H9 (cell line): ENCODE data around the gene EVX2. TPM values are rescaled to one million over a fixed set of nuclear protein-coding genes. Genes with fewer than 3 reads are reported as not detected.

Source experiments
- DNase-seq: peaks from one replicate; pipeline ENCODE4 v3.0.0-alpha.2; 2017
- H2AFZ ChIP-seq: one replicate; pipeline ENCODE4 v1.6.1; 2013; ENCODE audit warnings: mild to moderate bottlenecking, low read length, control low read depth, moderate library complexity
- H2AK5ac ChIP-seq: 2 replicates; pipeline ENCODE4 v1.6.1; 2013; ENCODE audit warnings: low read length, control low read depth, mixed read lengths; ENCODE audit not compliant: insufficient read length
- H2BK120ac ChIP-seq: one replicate; pipeline ENCODE4 v1.6.1; 2013; ENCODE audit warnings: low read depth, mild to moderate bottlenecking, low read length, control low read depth, inconsistent platforms; ENCODE audit not compliant: poor library complexity, severe bottlenecking
- H2BK12ac ChIP-seq: 2 replicates; pipeline ENCODE4 v1.6.1; 2013; ENCODE audit warnings: low read length, control low read depth, mixed read lengths, low read depth; ENCODE audit not compliant: insufficient read length
- H2BK15ac ChIP-seq: 2 replicates; pipeline ENCODE4 v1.6.1; 2013; ENCODE audit warnings: low read depth, low read length, control low read depth
- H2BK20ac ChIP-seq: one replicate; pipeline ENCODE4 v1.6.1; 2013; ENCODE audit warnings: low read depth, mild to moderate bottlenecking, low read length, control low read depth, inconsistent platforms; ENCODE audit not compliant: poor library complexity, severe bottlenecking
- H2BK5ac ChIP-seq: 2 replicates; pipeline ENCODE4 v1.6.1; 2013; ENCODE audit warnings: low read length, control low read depth, mixed read lengths; ENCODE audit not compliant: insufficient read length
- H3K14ac ChIP-seq: 2 replicates; pipeline ENCODE4 v1.6.1; 2013; ENCODE audit warnings: low read length, control low read depth; ENCODE audit not compliant: insufficient read depth
- H3K18ac ChIP-seq: 2 replicates; pipeline ENCODE4 v1.6.1; 2013; ENCODE audit warnings: low read depth, mild to moderate bottlenecking, mixed read lengths, low read length, control low read depth; ENCODE audit not compliant: insufficient read length
- H3K23ac ChIP-seq: 2 replicates; pipeline ENCODE4 v1.6.1; 2013; ENCODE audit warnings: low read length, control low read depth, mixed read lengths, low read depth; ENCODE audit not compliant: insufficient read length
- H3K23me2 ChIP-seq: 2 replicates; pipeline ENCODE4 v1.6.1; 2013; ENCODE audit warnings: low read depth, mild to moderate bottlenecking, mixed read lengths, low read length, control low read depth; ENCODE audit not compliant: insufficient read length, poor library complexity, severe bottlenecking
- H3K27ac ChIP-seq: 2 replicates; pipeline ENCODE4 v1.5.1; 2013; ENCODE audit warnings: low read length, control low read depth, mixed read lengths, low read depth; ENCODE audit not compliant: insufficient read length
- H3K27me3 ChIP-seq: 2 replicates; pipeline ENCODE4 v1.6.1; 2013; ENCODE audit warnings: low read length, control low read depth, inconsistent platforms; ENCODE audit not compliant: insufficient read depth
- H3K4ac ChIP-seq: 2 replicates; pipeline ENCODE4 v1.6.1; 2013; ENCODE audit warnings: low read depth, mild to moderate bottlenecking, control low read depth, inconsistent platforms, low read length, moderate library complexity
- H3K4me1 ChIP-seq: 2 replicates; pipeline ENCODE4 v1.6.1; 2013; ENCODE audit warnings: low read length, control low read depth, inconsistent platforms; ENCODE audit not compliant: insufficient read depth
- H3K4me2 ChIP-seq: 2 replicates; pipeline ENCODE4 v1.6.1; 2013; ENCODE audit warnings: low read length, control low read depth, mixed read lengths; ENCODE audit not compliant: insufficient read length, insufficient read depth
- H3K56ac ChIP-seq: 2 replicates; pipeline ENCODE4 v1.6.1; 2013; ENCODE audit warnings: low read depth, mild to moderate bottlenecking, mixed read lengths, low read length, control low read depth; ENCODE audit not compliant: insufficient read length
- H3K79me1 ChIP-seq: 2 replicates; pipeline ENCODE4 v1.6.1; 2013; ENCODE audit warnings: low read depth, mild to moderate bottlenecking, moderate library complexity, low read length, control low read depth, inconsistent platforms; ENCODE audit not compliant: insufficient read depth, poor library complexity, severe bottlenecking
- H3K79me2 ChIP-seq: 2 replicates; pipeline ENCODE4 v1.6.1; 2013; ENCODE audit warnings: low read length, control low read depth, inconsistent platforms; ENCODE audit not compliant: insufficient read depth
- H3K9ac ChIP-seq: 2 replicates; pipeline ENCODE4 v1.6.1; 2013; ENCODE audit warnings: low read length, control low read depth, mixed read lengths; ENCODE audit not compliant: insufficient read length; ENCODE audit errors: extremely low read depth
- H3K9me3 ChIP-seq: one replicate; pipeline ENCODE4 v1.6.1; 2013; ENCODE audit warnings: low read depth, low read length, inconsistent platforms; ENCODE audit not compliant: control insufficient read depth
- H3T11ph ChIP-seq: one replicate; pipeline ENCODE4 v1.6.1; 2013; ENCODE audit warnings: mild to moderate bottlenecking, low read length, control low read depth, inconsistent platforms
- H4K20me1 ChIP-seq: one replicate; pipeline ENCODE4 v1.6.1; 2013; ENCODE audit not compliant: control insufficient read depth, insufficient read length, insufficient read depth
- H4K5ac ChIP-seq: 2 replicates; pipeline ENCODE4 v1.6.1; 2013; ENCODE audit warnings: low read depth, mild to moderate bottlenecking, mixed read lengths, low read length, control low read depth; ENCODE audit not compliant: insufficient read length
- H4K8ac ChIP-seq: replicated peaks from 2 replicates; pipeline ENCODE4 v1.6.1; 2013; ENCODE audit warnings: low read length, control low read depth, mixed read lengths, low read depth; ENCODE audit not compliant: insufficient read length
- H4K91ac ChIP-seq: 2 replicates; pipeline ENCODE4 v1.6.1; 2013; ENCODE audit warnings: low read depth, mild to moderate bottlenecking, moderate library complexity, mixed read lengths, low read length, control low read depth; ENCODE audit not compliant: insufficient read length
- H3K27ac Mint-ChIP-seq, 3 experiments: 2 replicates in 2 of 3; 3 replicates in 1 of 3; pipeline ENCODE4 v1.8.0; 2020 to 2021; ENCODE audit warnings: mixed read lengths in 3 of 3, mild to moderate bottlenecking in 1 of 3, moderate library complexity in 1 of 3
- H3K27me3 Mint-ChIP-seq: 2 replicates; pipeline ENCODE4 v1.8.0; 2021; ENCODE audit warnings: low read depth, mild to moderate bottlenecking, moderate library complexity, mixed read lengths
- H3K36me3 Mint-ChIP-seq, 3 experiments: 2 replicates in 2 of 3; 3 replicates in 1 of 3; pipeline ENCODE4 v1.8.0; 2020 to 2021; ENCODE audit warnings: low read depth in 3 of 3, mixed read lengths in 3 of 3; ENCODE audit not compliant: insufficient read depth in 1 of 3
- H3K4me1 Mint-ChIP-seq, 2 experiments: 2 replicates each; pipeline ENCODE4 v1.8.0; 2020; ENCODE audit warnings: mixed read lengths in 2 of 2
- H3K4me3 Mint-ChIP-seq, 2 experiments: 2 replicates in 1 of 2; 3 replicates in 1 of 2; pipeline ENCODE4 v1.8.0; 2020 to 2021; ENCODE audit warnings: mild to moderate bottlenecking in 2 of 2, mixed read lengths in 2 of 2, moderate library complexity in 1 of 2
- H3K9me3 Mint-ChIP-seq, 2 experiments: 2 replicates in 1 of 2; 3 replicates in 1 of 2; pipeline ENCODE4 v1.8.0; 2020; ENCODE audit warnings: mild to moderate bottlenecking in 2 of 2, mixed read lengths in 2 of 2, moderate library complexity in 1 of 2
- WGBS: extraction: QIAGEN DNeasy Blood & Tissue Kit; methylation state at CpG from one replicate; pipeline ENCODE4 v1.1.7; 2013; ENCODE audit warnings: missing lambda C conversion rate, low lambda C conversion rate, mixed read lengths; ENCODE audit not compliant: insufficient read length; ENCODE audit errors: extremely low coverage; 5-methylcytosine and 5-hydroxymethylcytosine counted together
- total RNA-seq: library from RNA; stranded (reverse); gene quantifications from 2 replicates; pipeline ENCODE4 v1.2.1, GENCODE V29; 2021
- TF ChIP-seq, protein P1 (sequence below): fragments of 200-600 bp; sonication (generic); conservative IDR thresholded peaks from 3 replicates; pipeline ENCODE4 v1.8.0; 2021; ENCODE audit warnings: antibody characterized with exemption, mild to moderate bottlenecking

EVX2 gene
- total RNA-seq, 1 experiment from 2014 or later = not detected

DNA sequence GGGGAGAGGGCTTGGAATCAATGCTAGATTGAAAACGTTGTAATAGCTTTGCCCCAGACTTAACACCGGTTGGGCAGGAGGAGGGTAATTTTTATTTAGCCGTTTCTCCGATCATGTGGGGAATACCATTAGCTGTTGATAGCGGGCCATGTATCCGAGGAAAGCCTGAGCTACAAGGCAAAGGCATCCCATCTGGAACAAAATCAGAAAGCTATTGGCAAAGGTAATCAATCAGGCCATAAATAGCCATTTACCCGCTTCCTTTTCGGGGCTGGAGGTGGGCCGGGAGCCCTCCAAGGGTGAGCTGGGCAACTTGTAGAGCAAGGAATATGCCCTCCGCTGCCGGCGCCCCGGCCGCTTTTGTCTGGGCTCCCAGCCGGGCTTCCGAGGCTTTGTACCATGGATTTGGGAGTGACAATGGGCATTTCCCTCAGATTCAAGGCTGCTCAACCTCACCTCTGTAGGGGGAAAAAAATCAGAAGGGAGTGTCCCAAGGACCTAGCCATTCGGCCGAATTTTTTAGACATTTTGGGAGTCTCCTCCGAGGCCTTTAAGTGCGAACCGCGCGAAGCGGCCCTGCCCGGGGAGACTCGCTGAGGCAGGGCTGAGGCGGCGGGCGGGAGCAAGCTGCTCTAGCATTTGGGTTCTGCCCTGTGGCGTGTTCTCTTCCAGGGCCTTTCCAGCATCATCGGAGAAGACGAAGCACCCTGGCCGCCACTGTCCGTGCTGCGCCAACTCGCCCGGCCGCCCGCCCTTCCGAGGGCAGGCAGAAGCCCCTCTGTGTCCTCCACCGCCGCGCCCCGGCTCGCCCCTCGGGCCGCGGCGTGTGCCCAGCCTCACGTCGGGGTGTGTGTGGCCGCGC, 37.7 kb upstream of the EVX2 start:
- Histone ChIP-seq H2BK12ac (no peak overlapping the region), H4K5ac (no peak overlapping the region), H4K20me1 (peaks cover 4% of the 10 kb centered on the region), H2AFZ (no peak overlapping the region), H3K4me1 (no peaks in the 10 kb centered on the region), H3K4me2 (no peak overlapping the region), H2BK15ac (no peak overlapping the region), H3K14ac (no peak overlapping the region), H3K9ac (no peak overlapping the region), H2AK5ac (no peak overlapping the region), H3K27me3 (peaks cover 97% of the 10 kb centered on the region), H3T11ph (no peak overlapping the region), H3K18ac (no peak overlapping the region), H3K9me3 (no peaks in the 10 kb centered on the region), H2BK20ac (no peak overlapping the region), H2BK120ac (no peak overlapping the region), H3K56ac (no peak overlapping the region), H3K27ac (no peak overlapping the region), H3K79me2 (no peaks in the 10 kb centered on the region), H3K79me1 (no peaks in the 10 kb centered on the region), H3K4ac (no peak overlapping the region), H3K23me2 (peaks cover 2% of the 10 kb centered on the region), H3K23ac (no peak overlapping the region), H4K91ac (no peak overlapping the region), H2BK5ac (no peak overlapping the region), H4K8ac (no peak overlapping the region)
- DNase-seq = peak; percentile 55
- H3K27ac Mint-ChIP-seq = no peak overlapping the region
- peaks cover 9 to 20% of the 10 kb centered on the region in 2 experiments for H3K9me3 Mint-ChIP-seq
- peaks cover 0 to 3% (median 0%) of the 10 kb centered on the region in 3 experiments; a peak in 3 of 7 replicates for H3K36me3 Mint-ChIP-seq
- no CpG with 5 or more reads among the region's 53 CpGs for WGBS
- peaks cover 99% of the 10 kb centered on the region for H3K27me3 Mint-ChIP-seq
- peaks cover 0 to 10% of the 10 kb centered on the region in 2 experiments; a peak in 2 of 4 replicates for H3K4me1 Mint-ChIP-seq
- no peak overlapping the region for H3K4me3 Mint-ChIP-seq
- TF ChIP-seq, protein P1, sequence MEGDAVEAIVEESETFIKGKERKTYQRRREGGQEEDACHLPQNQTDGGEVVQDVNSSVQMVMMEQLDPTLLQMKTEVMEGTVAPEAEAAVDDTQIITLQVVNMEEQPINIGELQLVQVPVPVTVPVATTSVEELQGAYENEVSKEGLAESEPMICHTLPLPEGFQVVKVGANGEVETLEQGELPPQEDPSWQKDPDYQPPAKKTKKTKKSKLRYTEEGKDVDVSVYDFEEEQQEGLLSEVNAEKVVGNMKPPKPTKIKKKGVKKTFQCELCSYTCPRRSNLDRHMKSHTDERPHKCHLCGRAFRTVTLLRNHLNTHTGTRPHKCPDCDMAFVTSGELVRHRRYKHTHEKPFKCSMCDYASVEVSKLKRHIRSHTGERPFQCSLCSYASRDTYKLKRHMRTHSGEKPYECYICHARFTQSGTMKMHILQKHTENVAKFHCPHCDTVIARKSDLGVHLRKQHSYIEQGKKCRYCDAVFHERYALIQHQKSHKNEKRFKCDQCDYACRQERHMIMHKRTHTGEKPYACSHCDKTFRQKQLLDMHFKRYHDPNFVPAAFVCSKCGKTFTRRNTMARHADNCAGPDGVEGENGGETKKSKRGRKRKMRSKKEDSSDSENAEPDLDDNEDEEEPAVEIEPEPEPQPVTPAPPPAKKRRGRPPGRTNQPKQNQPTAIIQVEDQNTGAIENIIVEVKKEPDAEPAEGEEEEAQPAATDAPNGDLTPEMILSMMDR = no peak
